Measurements from ENCODE around the gene SEM1. TPM values are rescaled to one million over a fixed set of nuclear protein-coding genes. Genes with fewer than 3 reads are reported as not detected.

SEM1 gene
- polyA plus RNA-seq, 2 of the 4 experiments (the other 2 are of a cell fraction), result 235 to 859 TPM

GRCh38 chr7:96697822-96698221 lies 11.8 kb downstream of the SEM1 start (continued):
- TF ChIP-seq USF2 (IDR thresholded peaks at IDR 0.05) (no peak), CEBPB (IDR thresholded peaks at IDR 0.05) (no peak)

- CTCF ChIA-PET, result no interaction called here
- POLR2A ChIA-PET, result no interaction called here
- WGBS (ENCODE audit: missing lambda C conversion rate), result 91% methylated on average over 1 of the region's 1 CpG
- DNase-seq (ENCODE audit: low read depth in 1 of 2, low spot score in 1 of 2), result no peak
- no peak for ATAC-seq
- H3K4me3 ChIP-seq, result no peak overlapping the region
- H3K27ac ChIP-seq, result no peak overlapping the region
- FAIRE-seq, result no peak
- H3K4me1 ChIP-seq, result no peaks in the 10 kb centered on the region
- TF ChIP-seq HOXB13 (CRISPR knock-in tag; IDR thresholded peaks at IDR 0.05; ENCODE audit: low read depth) (no peak), EHF (CRISPR knock-in tag; IDR thresholded peaks at IDR 0.05) (no peak), ELK1 (IDR thresholded peaks at IDR 0.05; ENCODE audit: low read depth, low read length) (no peak), NFE2L2 (conservative IDR thresholded peaks at IDR 0.05; ENCODE audit: low read length) (no peak), POLR2AphosphoS2 (conservative IDR thresholded peaks at IDR 0.05; ENCODE audit: low read length) (no peak), CEBPB (IDR thresholded peaks at IDR 0.05) (no peak), FOSL2 (IDR thresholded peaks at IDR 0.05) (no peak), FOSL2 (CRISPR knock-in tag; IDR thresholded peaks at IDR 0.05) (no peak), E2F6 (IDR thresholded peaks at IDR 0.05; ENCODE audit: borderline replicate concordance, low read depth) (no peak)
- H3K9me3 ChIP-seq, result no peaks in the 10 kb centered on the region
- H3K4me2 ChIP-seq, result no peak overlapping the region
Measured at GRCh38 chr7:96695581-96695980, 14.1 kb downstream of the SEM1 start.

DNA sequence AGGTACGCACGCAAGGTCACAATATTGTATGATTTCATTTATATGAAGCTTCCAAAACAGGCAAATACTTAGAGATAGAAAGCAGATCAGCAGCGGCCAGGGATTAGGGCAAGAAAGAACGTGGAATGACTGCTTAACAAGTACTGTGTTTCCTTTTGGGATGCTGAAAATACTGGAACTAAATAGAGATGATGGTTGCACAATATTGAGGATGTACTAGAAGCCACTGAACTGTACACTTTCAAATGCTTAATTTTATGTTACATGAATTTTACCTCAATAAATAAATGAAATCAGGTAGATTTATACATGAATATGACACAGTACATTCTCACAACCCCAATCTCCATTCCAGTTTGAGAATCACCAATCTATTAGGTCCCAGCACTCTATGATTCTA lies 15.6 kb downstream of the SEM1 start:
- Histone ChIP-seq H3K4me2 (no peak overlapping the region), H3K4me3 (no peak overlapping the region), H3K9me3 (no peaks in the 10 kb centered on the region), H3K4me1 (no peaks in the 10 kb centered on the region), H3K27ac (no peak overlapping the region)
- 94% methylated on average over 4 of the region's 4 CpGs for WGBS (ENCODE audit: missing lambda C conversion rate)
- DNase-seq (ENCODE audit: low read depth in 1 of 2, low spot score in 1 of 2) (no peak), ATAC-seq (no peak), FAIRE-seq (no peak)
- TF ChIP-seq RAD21 (conservative IDR thresholded peaks at IDR 0.05 in 1 of 2, IDR thresholded peaks at IDR 0.05 in 1 of 2) (no peak), CBX8 (IDR thresholded peaks at IDR 0.05) (no peak), BHLHE40 (IDR thresholded peaks at IDR 0.05; ENCODE audit: low read depth, low read length) (no peak)
- POLR2A ChIA-PET, result no interaction called here
- CTCF ChIA-PET, result no interaction called here

- POLR2A ChIA-PET, result no interaction called here
- DNase-seq (ENCODE audit: low read depth in 1 of 2, low spot score in 1 of 2), result no peak
Measured at GRCh38 chr7:96691702-96692101, 17.9 kb downstream of the SEM1 start.

More at GRCh38 chr7:96691702-96692101, 17.9 kb downstream of the SEM1 start:
- Histone ChIP-seq H3K9me3 (no peaks in the 10 kb centered on the region), H3K27ac (no peak overlapping the region), H3K4me3 (no peak overlapping the region), H3K4me2 (no peak overlapping the region), H3K4me1 (no peaks in the 10 kb centered on the region)
- WGBS (ENCODE audit: missing lambda C conversion rate), result 84% methylated on average over 1 of the region's 1 CpG
- FAIRE-seq (no peak), ATAC-seq (no peak)
- CTCF ChIA-PET, result no interaction called here
- TF ChIP-seq KDM5A (IDR thresholded peaks at IDR 0.05), result no peak
- TF ChIP-seq FOSB (CRISPR knock-in tag; IDR thresholded peaks at IDR 0.05), result no peak
- TF ChIP-seq TFCP2L1 (CRISPR knock-in tag; IDR thresholded peaks at IDR 0.05), result no peak
- TF ChIP-seq USF2 (IDR thresholded peaks at IDR 0.05), result no peak
- no peak for TF ChIP-seq BHLHE40 (IDR thresholded peaks at IDR 0.05; ENCODE audit: low read depth, low read length)
- TF ChIP-seq CHD2 (IDR thresholded peaks at IDR 0.05; ENCODE audit: low read length, partially characterized antibody), result no peak
- TF ChIP-seq SMC3 (IDR thresholded peaks at IDR 0.05), result no peak
- no peak for TF ChIP-seq CBX2 (IDR thresholded peaks at IDR 0.05; ENCODE audit: borderline replicate concordance, low read depth)
- no peak for TF ChIP-seq MYC (IDR thresholded peaks at IDR 0.05; ENCODE audit: borderline replicate concordance, low read length)
- TF ChIP-seq POLR2A (IDR thresholded peaks at IDR 0.05; ENCODE audit: low read length), result no peak
- TF ChIP-seq RAD21 (conservative IDR thresholded peaks at IDR 0.05 in 1 of 2, IDR thresholded peaks at IDR 0.05 in 1 of 2), result no peak
- no peak for TF ChIP-seq HEYL (CRISPR knock-in tag; IDR thresholded peaks at IDR 0.05)
- no peak for TF ChIP-seq FOXS1 (CRISPR knock-in tag; IDR thresholded peaks at IDR 0.05)
- no peak for TF ChIP-seq RNF2 (IDR thresholded peaks at IDR 0.05; ENCODE audit: borderline replicate concordance, low read depth)
- no peak for TF ChIP-seq RCOR1 (IDR thresholded peaks at IDR 0.05; ENCODE audit: low read depth, low read length)
- no peak for TF ChIP-seq RFX5 (IDR thresholded peaks at IDR 0.05)
- TF ChIP-seq ZNF302 (CRISPR knock-in tag; IDR thresholded peaks at IDR 0.05), result no peak
- TF ChIP-seq, protein P1, sequence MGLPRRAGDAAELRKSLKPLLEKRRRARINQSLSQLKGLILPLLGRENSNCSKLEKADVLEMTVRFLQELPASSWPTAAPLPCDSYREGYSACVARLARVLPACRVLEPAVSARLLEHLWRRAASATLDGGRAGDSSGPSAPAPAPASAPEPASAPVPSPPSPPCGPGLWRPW (IDR thresholded peaks at IDR 0.05), result no peak

Data from A549 (cell line).